ENCODE results near the gene IGF2.
"Not testable (repeated sequence)": the region's sequence is repeated elsewhere in the genome, so short reads cannot be mapped to it uniquely, and the experiment has no call there.

Gene IGF2, protein sequence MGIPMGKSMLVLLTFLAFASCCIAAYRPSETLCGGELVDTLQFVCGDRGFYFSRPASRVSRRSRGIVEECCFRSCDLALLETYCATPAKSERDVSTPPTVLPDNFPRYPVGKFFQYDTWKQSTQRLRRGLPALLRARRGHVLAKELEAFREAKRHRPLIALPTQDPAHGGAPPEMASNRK

DNA sequence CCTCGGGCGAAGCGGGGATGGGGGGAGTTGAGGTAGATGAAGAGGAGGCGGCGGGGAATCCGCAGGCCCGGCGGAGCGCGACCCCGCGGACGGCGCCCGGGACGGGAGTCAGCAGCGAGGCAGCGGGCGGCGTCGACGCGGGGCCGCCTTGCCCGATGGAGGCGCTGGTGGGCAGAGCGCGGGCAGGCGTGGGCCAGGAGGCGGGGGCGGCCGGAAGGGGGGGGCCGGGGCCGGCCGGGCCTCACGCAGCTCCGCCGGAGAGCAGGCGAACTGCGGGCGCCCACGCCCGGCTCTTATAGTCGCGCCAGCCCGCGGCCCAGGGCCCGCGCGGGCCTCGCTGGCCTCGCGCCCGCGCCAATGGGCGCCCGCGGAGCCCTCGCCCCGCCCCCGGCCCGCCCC, at the start of gene IGF2:
Gene IGF2, minus strand, starts transcription at position 267 of the 399 bp plus-strand sequence. CDS start 3,866 bp downstream, outside the sequence.
- DNase-seq: no peak

DNA sequence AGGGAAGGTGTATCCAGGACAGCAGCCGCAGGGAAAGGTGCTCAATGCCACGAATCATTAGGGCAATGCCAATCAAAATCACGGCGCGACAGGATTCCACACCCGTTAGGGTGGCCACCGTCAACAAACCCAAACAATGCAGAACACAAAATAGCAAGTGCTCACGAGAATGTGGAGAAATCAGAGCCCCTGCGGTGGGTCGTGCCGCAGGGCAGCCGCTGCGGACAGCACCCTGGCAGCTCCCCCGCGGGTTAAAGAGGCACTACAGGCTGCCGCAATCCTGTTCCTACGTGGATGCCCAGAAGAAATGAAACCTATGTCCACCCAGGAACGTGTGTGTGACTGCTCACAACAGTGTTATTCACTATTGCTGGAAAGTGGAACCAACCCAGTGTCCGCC, 49.6 kb upstream of the IGF2 start:
- no peak for DNase-seq

DNA sequence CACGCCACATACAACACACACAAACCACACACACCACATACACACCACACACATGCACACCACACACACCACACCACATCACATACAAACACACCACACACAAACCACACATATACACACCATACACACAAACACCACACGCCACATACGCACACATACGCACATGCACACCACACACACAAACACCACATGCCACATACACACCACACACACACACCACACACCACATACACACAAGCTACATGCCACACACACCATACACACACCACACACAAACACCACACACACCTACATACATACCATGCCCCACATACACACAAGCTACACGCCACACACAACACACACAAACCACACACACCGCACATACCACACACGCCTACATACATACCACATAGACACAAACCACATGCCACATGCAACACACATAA, 48.1 kb upstream of the IGF2 start:
- no peak for DNase-seq

DNA sequence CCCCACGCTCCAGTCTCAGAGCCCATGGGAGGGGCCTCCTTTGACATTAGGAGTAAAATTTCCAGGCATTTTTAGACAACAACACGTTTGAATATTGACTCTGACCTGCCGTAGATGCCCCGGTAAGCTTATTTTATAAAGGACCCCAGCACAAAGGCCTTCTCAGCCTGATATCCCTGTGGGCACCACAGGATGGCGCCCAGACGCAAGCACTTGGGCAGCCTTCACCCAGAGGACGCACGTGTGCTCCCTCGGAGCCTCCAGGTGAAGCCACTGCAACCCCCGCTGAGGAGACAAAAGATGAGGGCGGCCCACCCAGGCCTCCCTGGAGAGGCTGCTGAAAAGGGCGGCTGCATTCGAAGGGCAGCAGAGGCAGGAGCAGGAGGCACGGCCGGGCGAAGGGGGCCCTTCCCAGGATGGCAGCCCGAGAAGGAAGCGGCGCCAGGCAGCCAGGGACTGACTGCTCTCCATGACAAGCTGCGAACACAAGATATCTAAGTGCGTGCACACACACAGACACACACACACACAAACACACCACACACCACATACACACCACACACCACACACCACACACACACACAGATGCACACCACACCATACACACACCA, 47.6 kb upstream of the IGF2 start:
- no peak for DNase-seq

DNA sequence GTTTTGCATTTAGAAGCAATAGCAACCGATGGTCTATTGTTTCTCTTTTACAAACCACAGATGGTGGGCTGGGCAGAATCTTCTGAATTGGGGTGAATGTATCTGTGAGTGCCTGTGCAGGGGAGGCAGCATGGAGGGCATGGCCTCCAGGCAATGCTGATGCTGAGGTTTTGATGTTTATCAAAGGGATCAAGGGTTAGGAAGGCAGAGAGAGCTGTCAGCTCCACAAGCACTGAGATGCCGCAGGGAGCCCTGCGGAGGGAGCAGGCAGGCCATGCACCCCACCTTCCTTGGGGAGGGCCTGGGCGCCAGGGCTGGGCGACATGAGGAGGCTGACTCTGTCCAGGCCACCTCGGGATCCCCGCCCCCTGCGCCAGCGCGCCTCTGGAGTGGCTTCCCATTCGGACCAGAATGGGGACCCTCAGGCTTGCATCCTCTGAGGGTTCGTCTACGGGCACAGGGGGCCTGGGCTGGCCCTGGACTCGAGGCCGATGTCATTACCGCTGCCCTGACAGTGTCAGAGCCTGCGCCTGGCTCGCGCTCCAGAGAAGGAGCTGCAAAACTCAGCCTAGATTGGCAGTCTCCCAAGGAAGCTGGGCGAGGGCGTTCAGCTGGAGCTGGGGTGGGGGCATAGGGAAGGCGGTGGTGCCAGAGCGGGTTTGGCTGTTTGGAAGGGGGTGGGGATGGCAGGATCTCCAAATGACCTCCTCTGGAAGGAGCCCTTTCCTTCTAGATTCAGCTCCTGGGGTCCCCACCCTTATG, 46.3 kb upstream of the IGF2 start:
- no peak for DNase-seq

DNA sequence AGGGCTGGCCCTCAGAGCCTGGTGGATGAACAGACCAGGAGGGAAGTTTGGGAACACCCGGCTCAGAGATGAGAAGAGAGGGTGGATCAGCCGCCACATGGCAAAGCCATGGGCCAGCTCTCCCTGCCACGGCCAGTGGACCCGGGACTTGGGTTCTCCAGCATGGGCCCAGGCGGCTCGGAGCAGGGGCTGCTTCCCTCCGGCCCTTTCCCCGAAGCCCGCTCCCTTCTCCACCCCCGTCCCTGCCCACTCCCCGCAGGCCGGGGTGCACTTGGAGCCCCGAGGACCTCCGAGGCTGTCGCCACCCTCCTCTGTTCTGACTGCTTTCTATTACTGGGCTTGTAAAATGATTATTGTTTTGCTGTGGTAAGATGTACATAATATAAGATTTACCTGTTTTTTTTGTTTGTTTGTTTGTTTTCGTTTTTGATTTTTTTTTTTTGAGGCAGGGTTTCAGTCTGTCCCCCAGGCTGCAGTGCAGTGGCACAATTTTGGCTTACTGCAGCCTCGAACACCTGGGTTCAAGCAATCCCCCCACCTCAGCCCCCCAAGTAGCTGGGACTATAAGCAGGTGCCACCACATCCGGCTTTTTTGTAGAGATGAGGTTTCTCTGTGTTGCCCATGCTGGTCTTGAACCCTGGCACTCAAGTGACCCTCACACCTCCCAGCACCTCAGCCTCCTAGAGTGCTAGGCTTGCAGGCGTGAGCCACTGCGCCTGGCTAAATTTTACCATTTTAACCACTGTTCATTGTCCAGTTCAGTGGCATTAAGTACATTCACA, 43.7 kb upstream of the IGF2 start:
- no peak for DNase-seq

DNA sequence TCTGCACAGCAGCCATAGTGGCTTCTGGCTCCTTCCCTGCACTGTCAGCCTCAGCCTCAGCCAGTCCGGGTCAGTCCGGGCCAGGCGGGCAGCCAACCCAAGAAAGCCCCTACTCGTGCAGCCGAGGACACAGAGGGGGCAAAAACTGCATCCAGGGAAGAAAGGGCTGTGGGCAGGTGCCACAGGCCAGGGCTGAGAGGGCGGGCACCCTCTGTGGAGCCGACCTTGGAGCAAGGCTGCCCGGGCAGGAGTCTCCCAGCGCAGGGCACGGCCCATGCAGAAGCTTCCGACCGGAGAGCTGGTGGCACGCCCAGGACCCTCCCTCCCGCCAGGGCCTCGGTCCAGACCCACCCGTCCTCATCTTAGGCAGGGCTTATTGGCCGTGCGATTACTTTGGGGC, 42.9 kb upstream of the IGF2 start:
- no peak for DNase-seq

DNA sequence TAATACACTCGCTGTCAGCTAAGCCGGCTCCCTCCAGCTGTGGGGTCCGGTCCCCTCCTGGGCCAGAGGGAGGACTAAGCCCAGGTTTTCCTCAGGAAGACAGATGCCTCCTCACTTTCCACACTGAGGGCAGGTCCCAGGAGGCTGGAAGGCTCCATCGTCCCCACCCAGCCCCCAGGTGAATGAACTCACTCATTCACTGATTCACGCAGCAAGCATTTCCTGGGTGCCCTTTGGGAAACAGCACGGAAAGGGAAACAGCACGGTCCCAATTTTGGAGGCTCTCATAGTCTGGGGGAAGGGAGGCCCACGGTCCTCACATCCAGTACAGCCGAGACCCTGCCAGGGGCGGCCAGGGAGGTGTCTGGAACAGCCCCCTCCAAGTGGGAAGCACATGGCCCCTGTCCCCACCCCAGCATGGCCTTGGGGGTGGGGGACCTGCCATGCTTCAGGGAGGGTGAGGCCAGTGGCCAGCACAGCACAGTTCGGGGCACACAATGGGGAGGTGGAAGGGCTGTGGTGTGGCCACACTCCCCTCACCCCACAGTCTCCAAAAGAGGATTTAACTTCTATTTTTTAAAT, 41.7 kb upstream of the IGF2 start:
- no peak for DNase-seq

DNA sequence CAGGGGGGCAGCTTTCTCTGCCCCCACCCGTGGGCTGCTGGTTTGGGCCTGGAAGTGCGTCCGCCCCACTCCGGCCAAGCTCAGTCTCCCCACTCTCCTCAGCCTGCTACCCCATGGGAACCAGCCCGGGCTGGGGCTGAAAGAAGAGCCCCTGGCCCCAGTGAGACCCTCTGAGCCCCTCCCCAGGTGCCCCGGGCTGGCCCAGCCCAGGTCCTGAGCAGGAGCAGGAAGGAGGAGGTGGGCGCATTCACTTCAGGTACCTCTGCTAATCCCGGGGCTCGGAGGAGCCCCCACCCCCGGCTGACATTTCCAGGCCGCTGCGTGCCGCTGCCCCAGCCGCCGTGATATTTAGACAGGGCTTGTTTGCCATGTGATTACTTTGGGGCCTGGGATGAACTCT, 41.2 kb upstream of the IGF2 start:
- DNase-seq: no peak

DNA sequence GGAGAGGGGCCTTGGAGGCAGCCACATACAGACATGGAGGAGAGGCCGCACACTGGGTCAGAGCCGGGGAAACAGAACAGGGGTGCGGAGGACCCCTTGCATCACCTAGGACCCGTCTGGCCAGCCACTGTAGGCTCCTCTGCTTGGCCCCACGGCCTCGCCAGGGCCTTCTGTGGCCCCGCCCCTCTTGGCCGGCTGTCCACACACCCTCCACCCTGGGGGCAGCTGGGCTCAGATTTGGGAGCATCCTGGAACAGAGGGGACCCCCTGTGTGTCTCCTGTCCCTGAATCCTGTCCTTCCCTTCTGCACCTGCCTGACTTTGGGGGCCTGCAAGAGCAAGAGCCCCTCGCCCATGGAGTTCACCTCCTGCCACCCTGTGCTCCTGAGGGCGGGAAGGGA, 40.3 kb upstream of the IGF2 start:
- no peak for DNase-seq

DNA sequence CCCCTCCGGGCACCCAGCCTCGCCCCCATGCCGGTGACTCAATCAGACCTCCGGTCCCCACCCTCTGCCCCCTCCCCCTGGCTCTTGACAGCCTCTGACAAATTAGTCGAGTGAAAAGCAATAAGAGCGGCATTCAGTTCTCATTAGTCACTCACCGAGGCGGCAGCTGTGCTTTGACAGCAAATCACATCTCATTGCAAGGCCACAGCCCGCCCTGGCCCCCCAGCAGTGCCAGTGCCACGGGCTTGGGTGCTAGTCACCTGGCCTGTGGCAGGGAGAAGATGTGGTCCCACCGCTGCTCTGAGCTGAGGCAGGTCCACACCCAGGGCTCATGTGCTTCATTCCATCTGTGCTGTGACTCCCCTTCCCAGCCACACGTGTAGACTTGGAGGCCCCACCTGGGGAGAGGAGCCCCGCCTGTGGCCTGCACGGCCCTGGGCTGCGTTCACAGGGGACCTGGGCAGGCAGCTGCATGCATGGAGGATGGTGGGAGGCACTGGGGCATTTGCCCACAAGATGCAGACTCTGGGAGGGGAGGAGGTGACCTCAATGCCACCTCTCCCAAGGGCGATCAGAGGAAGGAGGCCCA, 39.8 kb upstream of the IGF2 start:
- DNase-seq: no peak

DNA sequence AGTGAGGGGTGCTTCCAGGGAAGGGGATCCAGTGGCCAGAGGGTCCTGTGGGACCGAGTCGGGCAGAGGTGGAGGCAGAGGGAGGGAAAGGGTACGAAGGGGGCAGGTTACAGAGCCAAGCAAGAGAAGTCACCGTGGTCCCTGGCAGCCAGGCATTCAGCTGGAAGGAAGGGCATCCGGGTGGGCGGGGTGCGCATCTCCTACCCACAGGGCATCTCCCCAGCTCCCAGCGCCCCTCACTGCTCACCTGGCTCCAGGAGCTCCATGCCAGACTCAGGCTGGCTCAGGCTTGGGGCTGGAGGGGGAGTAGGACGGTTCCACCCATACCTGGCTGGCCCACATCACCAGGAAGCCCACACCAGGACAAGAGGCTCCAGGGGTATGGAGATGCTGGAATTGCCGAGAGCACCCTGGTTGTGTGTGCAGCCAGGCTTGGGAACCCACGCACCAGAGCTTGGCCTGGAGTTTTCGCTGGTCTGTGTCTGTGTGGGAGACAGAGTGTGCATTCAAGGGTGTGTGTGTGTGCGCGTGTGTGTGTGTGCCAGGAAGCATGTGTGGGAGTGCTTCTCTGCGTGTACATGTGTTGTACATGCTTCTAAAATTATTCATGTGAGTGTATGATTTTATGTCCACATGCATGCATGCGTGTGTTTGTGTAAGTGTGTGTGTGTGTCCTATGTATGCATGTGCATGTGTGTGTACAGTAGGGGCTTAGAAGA, 39.0 kb upstream of the IGF2 start:
- not testable (repeated sequence) for DNase-seq

DNA sequence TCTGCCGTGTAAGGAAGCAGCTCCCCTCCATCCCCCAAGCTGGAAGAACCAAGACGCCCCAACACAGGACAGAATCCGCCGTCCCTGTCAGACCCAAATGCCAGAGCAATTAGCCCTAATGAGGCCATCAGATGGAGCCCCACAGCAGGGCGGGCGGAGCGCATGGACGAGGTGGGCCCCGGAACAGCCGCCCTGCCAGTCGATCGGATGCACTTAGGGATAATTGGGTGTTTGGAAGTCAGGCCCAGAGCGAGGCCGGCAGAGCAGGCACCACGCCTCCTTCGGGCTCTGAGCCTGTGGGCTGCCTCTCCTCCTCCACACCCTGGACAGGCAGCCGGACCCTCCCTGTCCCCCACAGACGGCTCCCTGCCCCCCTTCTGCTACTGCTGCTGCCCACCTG, 37.9 kb upstream of the IGF2 start:
- no peak for DNase-seq

DNA sequence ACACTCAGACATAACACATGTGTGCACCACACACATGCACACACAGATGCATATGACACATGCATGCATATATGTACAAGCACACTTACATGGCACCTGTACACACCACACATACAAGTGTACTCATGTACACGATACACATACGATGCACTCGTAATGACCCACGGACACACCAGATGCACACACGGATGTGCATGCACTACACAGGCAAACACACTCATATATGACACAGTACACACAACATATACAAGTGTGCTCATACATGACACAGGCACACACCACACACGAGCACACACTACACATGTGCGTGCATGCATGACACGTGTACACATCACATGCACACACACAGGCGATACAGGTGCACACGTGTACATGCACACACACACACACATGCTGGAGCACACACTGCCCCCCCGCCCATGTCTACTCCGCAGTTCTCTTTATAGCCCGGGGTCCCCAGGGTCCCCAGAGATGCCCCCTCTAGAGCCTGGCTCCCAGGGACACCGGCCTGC, 37.3 kb upstream of the IGF2 start:
- DNase-seq: no peak

DNA sequence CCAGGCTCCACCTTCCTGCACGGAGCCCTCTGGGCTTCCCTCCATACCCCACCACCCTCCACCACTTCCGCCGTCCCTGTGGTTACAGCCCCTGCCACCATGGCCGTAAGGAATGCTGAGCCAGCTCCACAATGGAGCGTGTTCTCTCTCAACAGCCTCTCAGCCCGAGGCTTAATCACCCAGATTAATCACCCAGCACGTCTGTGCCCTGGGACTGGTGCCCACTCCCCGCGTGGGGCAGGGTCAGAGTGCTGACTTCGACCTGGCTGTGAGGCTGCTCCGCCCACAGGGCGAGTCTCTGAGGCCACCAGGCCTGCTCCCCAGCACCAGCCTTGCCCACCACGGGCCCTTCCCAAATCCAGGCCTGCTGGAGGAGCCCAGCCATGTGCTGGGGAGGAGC, 36.5 kb upstream of the IGF2 start:
- DNase-seq: no peak

DNA sequence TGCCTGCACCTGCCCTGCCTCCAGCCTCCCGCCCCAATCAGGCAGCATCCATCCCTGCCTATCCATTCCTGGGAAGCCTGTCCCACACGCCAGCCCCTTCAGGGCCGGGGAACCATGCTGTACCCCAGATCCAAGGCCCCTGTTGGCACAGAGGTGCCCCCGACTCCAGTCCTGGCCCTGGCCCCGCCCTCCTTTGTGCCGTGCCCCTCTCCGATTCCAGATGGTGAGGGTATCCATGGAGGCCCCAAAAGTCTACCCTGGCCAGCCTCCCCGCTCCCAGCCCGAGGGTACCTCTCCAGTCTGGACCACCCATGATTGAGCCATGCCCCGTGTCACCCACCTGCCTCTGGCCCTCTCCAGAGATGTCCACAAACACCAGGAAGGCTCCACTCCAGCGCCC, 35.2 kb upstream of the IGF2 start:
- no peak for DNase-seq

DNA sequence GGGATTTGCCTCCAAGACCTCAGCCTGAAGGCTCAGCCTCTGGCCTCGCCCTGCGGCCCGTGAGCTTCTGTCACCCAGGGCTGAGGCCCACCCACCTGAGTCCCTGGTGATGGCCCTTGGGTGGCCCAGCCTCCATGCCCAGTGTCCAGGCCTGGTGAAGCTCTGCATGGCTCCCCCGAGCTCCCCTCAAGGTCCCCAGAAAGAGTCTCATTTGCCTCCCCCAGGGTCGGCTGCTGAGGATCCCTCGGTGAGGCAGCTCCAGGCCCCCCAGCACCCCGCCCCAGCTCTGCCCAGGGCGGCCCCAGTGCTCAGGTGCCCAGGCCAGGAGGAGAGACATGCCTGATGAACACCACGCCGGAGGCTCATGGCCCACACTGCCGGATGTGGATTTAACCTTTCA, 34.6 kb upstream of the IGF2 start:
- DNase-seq: no peak

DNA sequence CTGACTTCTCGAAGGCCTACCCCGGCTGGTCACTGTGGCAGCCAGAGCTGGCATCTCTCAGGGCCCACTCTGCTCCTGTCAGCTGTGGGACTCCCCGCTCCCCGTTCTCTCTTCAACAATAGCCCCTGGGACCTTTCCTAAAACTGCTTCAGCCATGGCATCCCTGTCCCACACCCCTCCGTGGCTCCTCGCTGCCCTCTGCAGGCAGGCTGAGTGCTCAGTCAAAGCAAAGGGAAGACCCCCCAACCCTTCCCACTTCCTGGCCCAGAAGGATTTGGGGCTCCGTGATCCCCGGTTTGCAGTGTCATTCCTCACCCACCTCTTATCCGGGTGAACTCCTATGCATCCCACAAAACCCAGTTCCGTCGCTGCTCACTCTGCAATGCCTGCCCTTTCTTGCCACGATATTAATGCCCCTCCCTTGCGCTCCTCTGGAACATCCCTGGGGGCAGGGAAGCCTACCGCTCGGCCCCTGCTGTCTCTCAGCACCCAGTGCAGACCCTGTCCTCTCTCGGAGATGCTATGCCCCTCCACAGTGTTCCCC, 34.0 kb upstream of the IGF2 start:
- DNase-seq: no peak

DNA sequence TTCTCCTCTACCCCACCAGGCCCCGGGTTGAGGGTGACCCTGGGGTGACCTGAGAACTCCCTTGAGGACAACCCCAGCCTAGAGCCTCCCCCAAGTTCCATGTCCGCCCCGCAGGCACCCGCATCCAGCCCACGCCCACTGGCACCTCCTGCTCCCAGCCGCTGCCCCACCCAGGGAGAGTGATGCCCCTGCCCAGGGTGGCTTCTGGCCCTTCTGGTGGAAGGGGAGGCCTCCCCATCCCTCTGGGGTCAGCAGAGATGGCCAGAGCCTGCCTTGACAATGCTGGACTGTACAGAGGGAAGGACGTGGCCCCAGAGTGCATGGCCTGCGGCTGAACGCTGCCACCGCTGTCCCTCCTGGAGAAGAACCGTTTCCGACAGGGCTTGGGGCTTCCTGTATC, 33.5 kb upstream of the IGF2 start:
- DNase-seq: no peak

DNA sequence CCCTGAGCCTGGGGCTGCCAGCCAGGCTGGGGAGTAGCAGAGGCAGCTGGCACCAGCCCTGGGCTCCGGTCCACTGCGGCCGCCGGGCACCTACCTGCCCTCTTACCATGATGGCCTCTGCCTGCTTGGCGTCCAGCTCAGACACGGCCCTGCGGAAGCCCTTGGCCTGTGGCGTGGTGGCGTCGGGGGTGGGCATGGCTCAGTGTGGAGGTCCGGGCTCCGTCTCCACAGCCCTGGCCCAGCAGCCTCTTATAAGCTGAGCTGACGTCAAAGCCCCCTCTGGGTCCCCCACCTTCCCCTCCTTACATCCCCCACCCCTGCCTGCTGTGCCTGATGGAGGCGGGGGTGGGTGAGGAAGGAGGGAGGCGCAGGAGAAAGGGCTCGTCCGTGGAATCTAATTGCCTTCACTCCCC, 32.4 kb upstream of the IGF2 start, which contains the start of gene TH:
Gene TH, minus strand, starts transcription at position 225 of the 413 bp plus-strand sequence. Its CDS starts 29 bp downstream, at position 196.
- DNase-seq: no peak

Measured in NCI-H187 (cell line).